Transverse colon (tissue), 3 donors: ENCODE data around the gene KRTAP4-7.

Source experiments
- EP300 ChIP-seq: sonication (generic); formaldehyde crosslinking; IDR thresholded peaks from one replicate; pipeline ENCODE4 v1.6.1; 2017; ENCODE audit warnings: antibody characterized with exemption, low read depth
- POLR2A ChIP-seq: fragments of 450-650 bp; IDR thresholded peaks from one replicate; pipeline ENCODE4 v1.6.1; 2016; ENCODE audit warnings: antibody characterized with exemption, mild to moderate bottlenecking, moderate library complexity
- TF ChIP-seq, protein P1 (sequence below), 5 experiments: fragments of 200-600 bp in 3 of 5; fragments of 450-650 bp in 2 of 5; sonication (generic) in 3 of 5; IDR thresholded peaks; 1 replicate in 2 of 5; 2 replicates in 3 of 5; pipeline ENCODE4 v1.5.1; 2016 to 2017; ENCODE audit warnings: antibody characterized with exemption in 5 of 5, inconsistent platforms in 3 of 5, mild to moderate bottlenecking in 2 of 5, moderate library complexity in 1 of 5

GRCh38 chr17:41048441-41048840, 35.5 kb upstream of the KRTAP4-7 start:
- TF ChIP-seq, protein P1, sequence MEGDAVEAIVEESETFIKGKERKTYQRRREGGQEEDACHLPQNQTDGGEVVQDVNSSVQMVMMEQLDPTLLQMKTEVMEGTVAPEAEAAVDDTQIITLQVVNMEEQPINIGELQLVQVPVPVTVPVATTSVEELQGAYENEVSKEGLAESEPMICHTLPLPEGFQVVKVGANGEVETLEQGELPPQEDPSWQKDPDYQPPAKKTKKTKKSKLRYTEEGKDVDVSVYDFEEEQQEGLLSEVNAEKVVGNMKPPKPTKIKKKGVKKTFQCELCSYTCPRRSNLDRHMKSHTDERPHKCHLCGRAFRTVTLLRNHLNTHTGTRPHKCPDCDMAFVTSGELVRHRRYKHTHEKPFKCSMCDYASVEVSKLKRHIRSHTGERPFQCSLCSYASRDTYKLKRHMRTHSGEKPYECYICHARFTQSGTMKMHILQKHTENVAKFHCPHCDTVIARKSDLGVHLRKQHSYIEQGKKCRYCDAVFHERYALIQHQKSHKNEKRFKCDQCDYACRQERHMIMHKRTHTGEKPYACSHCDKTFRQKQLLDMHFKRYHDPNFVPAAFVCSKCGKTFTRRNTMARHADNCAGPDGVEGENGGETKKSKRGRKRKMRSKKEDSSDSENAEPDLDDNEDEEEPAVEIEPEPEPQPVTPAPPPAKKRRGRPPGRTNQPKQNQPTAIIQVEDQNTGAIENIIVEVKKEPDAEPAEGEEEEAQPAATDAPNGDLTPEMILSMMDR (IDR thresholded peaks at IDR 0.05) = no peak
- TF ChIP-seq POLR2A (no peak), EP300 (no peak)
